C4-2B (cell line): Measurements from ENCODE around the gene RNF115.

ENCODE experiments used
- H3K27ac ChIP-seq: fragments of 450-650 bp; 2 replicates; pipeline ENCODE4 v1.5.1; 2017
- CTCF ChIP-seq: fragments of 450-650 bp; conservative IDR thresholded peaks from 2 replicates; pipeline ENCODE4 v1.5.1; 2017; ENCODE audit warnings: mild to moderate bottlenecking
- ZFX ChIP-seq: fragments of 450-650 bp; IDR thresholded peaks from 2 replicates; pipeline ENCODE4 v1.6.1; 2017

The RNF115 gene

DNA sequence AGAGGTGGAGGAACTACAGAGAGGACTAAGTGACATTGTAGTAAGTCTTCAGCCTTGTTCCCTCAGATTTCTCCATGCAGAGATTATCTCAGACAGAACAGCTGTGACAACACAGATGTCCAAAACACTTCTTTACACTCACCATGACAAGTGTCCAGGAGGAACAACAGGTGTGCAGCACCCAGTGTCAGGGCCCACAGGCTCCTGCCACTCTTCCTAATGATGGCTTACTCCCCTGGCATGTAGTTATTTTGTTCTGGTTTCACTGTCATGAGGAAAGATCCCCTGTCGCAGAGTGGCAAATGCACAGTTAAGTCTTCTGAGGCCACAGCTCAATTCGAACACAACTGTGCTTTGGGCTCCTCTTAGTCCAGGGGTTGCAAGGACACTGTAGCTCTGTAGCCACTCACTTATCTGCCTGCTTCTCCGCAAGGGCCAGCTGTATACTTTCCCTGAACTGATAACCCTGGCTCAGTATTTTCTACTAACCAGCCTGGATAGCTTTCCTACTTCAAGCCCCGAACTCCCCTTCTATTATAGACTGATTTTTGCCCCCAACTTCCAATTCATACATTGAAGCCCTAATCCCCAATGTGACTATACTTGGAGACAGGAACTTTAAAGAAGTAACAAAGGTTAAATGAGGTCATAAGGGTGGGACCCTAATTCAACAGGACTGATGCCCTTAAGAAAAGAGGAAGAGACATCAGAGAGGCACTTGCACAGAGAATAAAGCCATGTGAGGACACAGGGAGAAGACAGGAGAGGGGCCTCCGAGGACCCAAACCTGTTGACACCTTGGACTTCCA lies 127.9 kb downstream of the RNF115 start:
- no peak for TF ChIP-seq CTCF
- no peak for TF ChIP-seq ZFX
- H3K27ac ChIP-seq, result no peak overlapping the region

DNA sequence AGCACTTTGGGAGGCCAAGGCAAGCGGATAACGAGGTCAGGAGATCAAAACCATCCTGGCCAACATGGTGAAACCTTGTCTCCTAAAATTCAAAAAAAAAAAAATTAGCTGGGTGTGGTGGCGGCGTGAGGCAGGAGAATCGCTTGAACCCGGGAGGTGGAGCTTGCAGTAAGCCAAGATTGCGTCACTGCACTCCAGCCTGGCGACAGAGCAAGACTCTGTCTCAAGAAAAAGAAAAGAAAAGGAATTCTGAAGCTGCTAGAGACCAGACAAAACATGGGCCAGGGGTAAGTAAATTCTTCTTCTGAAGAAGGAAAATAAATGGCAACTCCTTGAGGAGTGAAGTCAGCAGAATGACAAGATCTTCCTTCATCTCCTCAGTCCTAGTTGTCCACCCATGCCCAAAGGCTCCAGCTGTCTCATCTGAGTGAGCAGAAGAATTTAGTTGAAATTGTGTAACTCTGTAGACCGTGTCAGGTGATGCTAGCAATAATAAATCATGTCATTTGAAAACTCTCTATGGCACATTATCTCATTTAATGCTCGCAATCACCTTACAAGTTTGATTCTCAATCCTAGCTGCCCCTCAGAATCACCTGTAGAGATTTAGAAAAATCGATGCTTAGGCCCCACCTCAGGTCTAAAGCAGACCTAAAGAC lies 131.0 kb downstream of the RNF115 start:
- TF ChIP-seq CTCF, result no peak
- H3K27ac ChIP-seq, result no peak overlapping the region

DNA sequence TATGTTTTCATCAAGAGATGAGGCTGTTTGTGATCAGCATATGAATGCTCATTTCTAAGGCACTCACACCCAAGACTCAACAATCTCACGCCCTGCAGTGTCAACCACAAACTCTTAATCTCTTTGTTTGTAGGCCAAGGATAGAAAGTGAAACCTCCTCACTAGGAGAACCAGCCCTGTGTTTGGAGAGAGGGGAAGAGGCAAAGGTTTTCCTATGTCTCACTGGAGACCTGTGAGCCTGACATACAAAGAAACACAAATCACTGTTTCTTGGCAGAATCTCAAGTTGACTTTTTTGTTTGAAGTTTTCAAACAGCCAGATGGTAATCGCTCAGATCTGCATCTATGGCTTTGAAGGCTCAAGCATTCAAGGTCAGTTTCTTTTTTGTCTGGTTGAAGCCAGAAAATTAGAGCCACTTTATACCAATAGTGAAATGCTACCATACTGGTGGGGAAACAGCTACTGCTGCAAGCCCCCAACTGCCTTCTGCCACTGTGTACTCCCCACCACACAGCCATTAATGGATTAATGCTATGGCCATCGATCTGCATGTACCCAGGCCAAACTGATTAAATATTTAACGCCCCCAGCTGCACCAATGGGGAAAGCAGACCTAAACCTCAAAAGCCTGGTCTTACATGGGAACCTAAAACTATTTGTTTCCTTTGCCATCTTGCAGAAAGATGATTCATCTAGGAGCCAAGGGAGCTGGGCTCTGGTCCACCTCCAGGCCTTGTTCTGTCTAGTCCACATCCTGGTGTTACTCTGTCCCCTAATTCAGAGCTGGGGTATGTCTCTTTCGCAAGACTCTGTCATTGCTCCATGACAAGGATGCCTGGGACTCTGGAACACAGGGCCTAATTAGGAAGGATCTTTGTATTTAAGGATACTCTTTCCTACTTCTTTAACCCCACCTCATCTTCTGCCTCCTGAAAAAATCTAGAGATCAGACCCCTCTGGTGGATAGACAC lies 133.0 kb downstream of the RNF115 start:
- TF ChIP-seq ZFX, result no peak
- no peak for TF ChIP-seq CTCF
- no peak overlapping the region for H3K27ac ChIP-seq

GRCh38 chr1:145689922-145690321 lies 134.0 kb downstream of the RNF115 start:
- TF ChIP-seq CTCF (no peak), ZFX (no peak)
- H3K27ac ChIP-seq, result no peak overlapping the region

DNA sequence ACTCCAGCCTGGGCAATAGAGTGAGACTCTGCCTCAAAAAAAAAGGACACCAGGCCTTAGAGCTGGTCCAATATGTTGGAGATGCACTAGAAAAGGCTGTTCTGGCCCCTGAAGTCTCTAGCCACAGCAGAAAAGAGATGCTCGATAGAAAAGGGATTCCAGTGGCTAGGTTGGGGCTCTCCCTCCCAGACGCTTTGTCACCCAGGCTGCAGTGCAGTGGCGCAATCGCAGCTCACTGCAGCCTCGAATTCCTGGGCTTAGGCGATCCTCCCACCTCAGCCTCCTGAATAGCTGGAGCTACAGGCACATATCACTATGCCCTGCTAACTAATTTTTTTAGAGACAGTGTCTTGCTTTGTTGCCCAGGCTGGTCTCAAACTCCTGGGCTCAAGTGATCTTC lies 135.0 kb downstream of the RNF115 start:
- no peak overlapping the region for H3K27ac ChIP-seq
- TF ChIP-seq ZFX (no peak), CTCF (no peak)
